HCEC 1CT (cell line): ENCODE results near the gene DYNC2H1.

Source experiments
- DNase-seq: peaks from one replicate; pipeline ENCODE4 v3.0.0-alpha.2; 2017

Gene DYNC2H1

GRCh38 chr11:103471546-103471945 is 362.3 kb downstream of the DYNC2H1 start:
- no peak for DNase-seq

DNA sequence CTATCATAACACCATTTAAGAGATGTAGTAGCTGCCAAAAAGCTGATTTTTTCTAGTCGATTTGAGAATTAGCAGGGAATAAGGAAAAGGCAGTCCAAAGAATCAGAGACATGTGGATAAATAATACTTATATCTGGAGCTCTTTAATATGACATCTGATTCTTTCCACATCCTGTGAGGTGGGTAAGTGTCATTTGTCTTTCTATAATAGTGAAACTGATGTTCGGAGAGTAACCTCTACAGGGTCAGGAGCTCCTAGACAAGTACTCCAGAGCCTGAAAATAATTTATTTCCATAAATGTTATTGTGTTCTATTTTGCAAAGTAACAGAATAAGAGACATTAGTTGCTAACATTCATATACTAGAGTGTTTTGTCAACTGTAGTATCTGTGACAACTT is 367.6 kb downstream of the DYNC2H1 start:
- DNase-seq, result no peak

DNA sequence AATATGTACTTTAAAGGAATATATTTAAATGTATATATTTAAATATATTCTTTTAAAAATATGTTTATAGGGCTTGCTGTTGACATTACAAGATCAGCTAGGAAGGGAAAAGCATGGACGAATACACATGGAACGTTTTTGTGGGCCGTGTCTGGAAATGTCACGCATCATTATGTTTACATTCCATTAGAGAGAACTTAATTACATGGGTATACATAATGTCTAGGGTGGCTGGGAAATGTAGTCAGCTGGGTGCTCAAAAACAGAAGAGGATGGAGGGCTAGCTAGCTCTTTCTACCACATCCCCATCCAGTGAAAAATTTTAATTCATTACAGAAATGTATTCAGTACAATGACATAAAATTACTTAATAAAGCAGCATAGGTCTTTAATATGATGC is 371.2 kb downstream of the DYNC2H1 start:
- no peak for DNase-seq

DNA sequence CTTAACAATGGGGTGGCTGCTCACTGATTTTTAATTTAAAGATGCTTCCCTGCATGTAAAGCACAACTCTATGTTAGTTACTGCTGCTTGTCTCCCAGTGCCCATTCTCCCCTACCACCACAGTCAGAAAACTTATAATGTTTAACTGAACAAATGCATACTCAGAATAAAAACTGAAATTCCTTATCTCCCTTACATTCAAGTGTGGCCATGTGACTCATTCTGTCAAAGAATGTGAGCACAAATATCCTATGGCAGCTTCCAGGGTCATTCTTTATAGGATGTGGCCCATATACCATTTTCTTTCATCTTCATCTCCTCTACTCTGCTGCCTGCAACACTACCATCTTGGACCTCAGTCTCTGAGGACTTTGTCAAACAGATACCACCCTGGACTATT is 374.8 kb downstream of the DYNC2H1 start:
- no peak for DNase-seq

DNA sequence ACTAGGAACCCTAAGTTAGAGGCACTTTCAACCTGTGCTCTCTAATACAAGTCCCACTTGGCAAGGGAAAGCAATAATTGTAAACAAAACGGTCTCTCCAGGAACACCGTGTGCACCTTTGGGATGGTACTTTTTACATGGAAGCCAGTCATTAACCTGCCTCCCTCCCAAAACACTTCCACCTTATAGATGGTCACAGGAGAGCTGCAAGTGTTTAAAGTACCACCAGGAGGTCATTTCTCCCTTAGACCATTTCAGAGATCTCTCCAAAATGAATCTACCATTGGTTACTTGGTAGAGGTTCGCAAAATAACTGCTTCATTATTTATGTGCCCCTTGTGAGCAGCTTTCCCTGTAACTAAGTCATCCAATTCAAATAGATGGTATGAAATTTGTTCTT is 375.3 kb downstream of the DYNC2H1 start:
- DNase-seq, result no peak

- no peak for DNase-seq
Measured at GRCh38 chr11:103486604-103487003, 377.4 kb downstream of the DYNC2H1 start.

- no peak for DNase-seq
Measured at GRCh38 chr11:103487113-103487512, 377.9 kb downstream of the DYNC2H1 start.

DNA sequence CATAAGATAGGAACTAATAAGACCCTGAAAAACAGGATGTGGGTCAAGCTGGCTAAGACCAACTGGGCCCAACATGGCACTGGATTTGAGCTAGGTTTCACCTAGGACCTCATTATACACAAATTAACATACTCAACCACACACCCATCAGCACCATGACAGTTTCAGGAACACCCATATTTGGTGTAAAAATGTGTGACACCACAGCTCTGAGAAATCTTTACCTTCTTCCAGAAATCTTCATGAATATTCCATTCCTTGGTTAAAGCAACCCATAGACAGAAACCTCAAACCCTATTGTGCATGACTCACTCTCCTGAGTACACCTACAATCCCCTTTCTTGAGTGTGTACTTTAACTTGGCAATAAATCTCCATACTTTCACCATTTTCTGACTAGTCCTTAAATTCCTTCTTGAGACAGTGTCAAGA is 378.8 kb downstream of the DYNC2H1 start:
- DNase-seq, result no peak

GRCh38 chr11:103488579-103488978 is 379.4 kb downstream of the DYNC2H1 start:
- no peak for DNase-seq

GRCh38 chr11:103491777-103492176 is 382.6 kb downstream of the DYNC2H1 start:
- no peak for DNase-seq

- no peak for DNase-seq
Measured at GRCh38 chr11:103494491-103494890, 385.3 kb downstream of the DYNC2H1 start.

- DNase-seq, result no peak
Measured at GRCh38 chr11:103497268-103497667, 388.0 kb downstream of the DYNC2H1 start.

DNA sequence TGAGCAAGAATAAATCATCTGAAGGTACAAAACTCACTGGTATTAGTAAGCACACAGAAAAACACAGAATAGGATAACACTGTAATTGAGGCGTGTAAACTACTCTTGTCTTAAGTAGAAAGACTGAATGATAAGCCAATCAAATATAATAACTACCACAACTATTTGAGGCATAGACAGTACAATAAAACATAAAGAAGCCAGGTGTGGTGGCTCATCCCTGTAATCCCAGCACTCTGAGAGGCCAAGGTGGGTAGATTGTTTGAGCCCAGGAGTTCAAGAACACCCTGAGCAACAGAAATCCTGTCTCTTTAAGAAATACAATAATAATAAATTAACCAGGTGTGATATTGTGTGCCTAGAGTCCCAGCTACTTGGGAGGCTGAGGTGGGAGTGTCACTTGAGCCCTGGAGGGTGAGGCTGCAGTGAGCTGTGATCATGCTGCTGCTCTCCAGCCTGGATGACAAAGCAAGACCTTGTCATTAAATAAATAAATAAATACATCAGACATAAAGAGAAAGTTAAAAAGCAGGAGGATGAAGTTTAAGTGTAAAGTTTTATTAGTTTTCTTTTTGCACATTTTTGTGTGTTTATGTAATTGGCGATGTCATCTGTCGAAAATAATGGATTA is 390.6 kb downstream of the DYNC2H1 start:
- no peak for DNase-seq

- DNase-seq, result no peak
Measured at GRCh38 chr11:103515283-103515682, 406.1 kb downstream of the DYNC2H1 start.

GRCh38 chr11:103520792-103521191 is 411.6 kb downstream of the DYNC2H1 start:
- no peak for DNase-seq

DNA sequence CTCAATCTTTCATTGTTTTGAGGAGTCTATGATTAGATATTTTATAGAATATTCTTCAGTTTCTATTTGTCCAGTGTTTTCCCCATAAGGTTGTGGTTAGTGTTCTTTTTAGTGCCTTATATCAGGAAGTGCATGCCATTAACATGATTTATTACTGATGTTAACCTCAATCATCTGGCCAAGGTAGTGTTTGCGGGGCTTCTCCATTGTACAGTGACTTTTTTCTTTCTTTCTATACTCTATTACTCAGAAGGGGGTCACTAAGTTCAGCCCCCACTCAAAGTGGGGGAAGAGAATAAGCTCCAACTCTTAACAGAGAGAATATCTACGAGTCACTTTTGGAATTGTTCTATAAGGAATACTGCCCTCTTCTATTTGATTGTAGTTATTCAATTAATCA is 415.8 kb downstream of the DYNC2H1 start:
- DNase-seq, result peak; percentile 72

GRCh38 chr11:103528046-103528445 is 418.8 kb downstream of the DYNC2H1 start:
- no peak for DNase-seq

DNA sequence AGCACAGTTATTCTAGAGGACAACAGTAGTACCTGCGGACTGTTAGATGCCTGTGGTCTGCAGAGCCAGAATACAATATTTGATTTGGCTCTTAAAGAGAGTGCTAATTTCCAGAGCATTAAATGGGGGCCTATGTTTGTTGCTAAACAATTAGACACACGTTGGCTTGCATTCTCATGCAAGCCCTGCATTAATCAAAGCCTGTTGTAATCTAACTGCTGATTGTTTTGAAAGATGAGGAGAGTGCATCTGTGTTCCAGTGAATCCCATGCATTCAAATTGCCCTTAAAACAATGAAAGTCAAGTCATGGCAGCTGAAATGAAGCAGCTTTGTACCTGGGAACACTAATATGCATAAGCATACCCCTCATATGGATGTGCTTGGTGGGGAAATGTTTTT is 419.4 kb downstream of the DYNC2H1 start:
- DNase-seq, result no peak

DNA sequence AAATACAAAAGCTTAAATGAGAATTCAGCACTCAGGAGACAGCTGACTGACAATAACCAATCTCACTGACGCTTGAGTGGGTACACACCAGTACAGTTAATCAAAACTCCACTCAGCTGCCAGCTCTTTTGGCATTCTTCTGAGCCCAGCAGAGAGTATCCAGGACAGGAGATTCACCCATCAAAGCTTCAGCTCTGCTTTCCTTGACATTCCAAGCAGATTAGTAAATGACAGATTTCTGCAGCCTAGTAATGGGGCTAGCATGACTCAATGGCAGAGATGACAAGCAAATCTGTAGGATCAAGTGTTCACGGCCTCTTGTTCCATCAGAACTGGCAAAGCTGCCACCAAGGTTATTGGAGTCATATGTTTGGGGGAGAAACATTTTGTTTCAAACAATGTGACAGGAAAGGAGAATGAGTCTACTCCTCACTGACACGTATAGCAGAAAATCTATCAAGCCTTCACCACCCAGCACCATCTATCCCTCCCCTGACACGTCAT is 420.0 kb downstream of the DYNC2H1 start:
- peak; percentile 94 for DNase-seq
